AG20443 (cell line): ENCODE data around the gene GOLGA8B.
"Not testable (repeated sequence)": the region's sequence is repeated elsewhere in the genome, so short reads cannot be mapped to it uniquely, and the experiment has no call there.

Source experiments
- DNase-seq: peaks from one replicate; pipeline ENCODE4 v3.0.0; 2012; ENCODE audit warnings: low spot score, mixed read lengths

The GOLGA8B gene

DNA sequence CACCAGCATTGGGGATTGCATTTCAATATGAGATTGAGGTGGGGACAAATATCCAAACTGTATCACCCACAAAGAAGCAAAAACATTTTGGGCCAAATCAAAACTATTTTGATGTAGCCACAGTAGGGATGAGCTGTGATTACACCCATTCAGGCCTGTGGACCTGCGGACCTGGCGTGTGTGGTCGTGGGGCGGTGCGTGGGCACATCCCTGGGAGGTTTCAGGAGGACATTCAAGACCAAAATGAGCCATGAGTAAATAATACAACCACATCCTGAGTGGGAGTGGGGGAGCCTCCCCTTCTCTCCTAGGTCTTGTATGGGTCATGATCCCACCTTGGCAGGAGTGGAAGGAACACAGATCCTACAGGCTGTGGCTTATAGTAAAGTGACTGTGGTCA is 23.7 kb downstream of the GOLGA8B start:
- DNase-seq: not testable (repeated sequence)

GRCh38 chr15:34555162-34555561 is 28.3 kb downstream of the GOLGA8B start:
- not testable (repeated sequence) for DNase-seq

- DNase-seq: not testable (repeated sequence)
Observed at GRCh38 chr15:34554716-34555115, 28.7 kb downstream of the GOLGA8B start.

GRCh38 chr15:34554126-34554525 is 29.3 kb downstream of the GOLGA8B start:
- DNase-seq: not testable (repeated sequence)

- not testable (repeated sequence) for DNase-seq
Observed at GRCh38 chr15:34550129-34550528, 33.3 kb downstream of the GOLGA8B start.

GRCh38 chr15:34549381-34549809 is 34.1 kb downstream of the GOLGA8B start:
- not testable (repeated sequence) for DNase-seq

GRCh38 chr15:34543860-34544649 is 39.4 kb downstream of the GOLGA8B start:
- not testable (repeated sequence) for DNase-seq

- not testable (repeated sequence) for DNase-seq
Observed at GRCh38 chr15:34535857-34536256, 47.6 kb downstream of the GOLGA8B start.
